Measurements from ENCODE around the gene CDC40. TPM values are rescaled to one million over a fixed set of nuclear protein-coding genes. Genes with fewer than 3 reads are reported as not detected.
A peak's percentile ranks its signal among the peaks of the same experiment; 100 is the strongest.
"Not testable (repeated sequence)": the region's sequence is repeated elsewhere in the genome, so short reads cannot be mapped to it uniquely, and the experiment has no call there.

Gene CDC40
- total RNA-seq, 1 experiment from 2014 or later, result 25.7 TPM

DNA sequence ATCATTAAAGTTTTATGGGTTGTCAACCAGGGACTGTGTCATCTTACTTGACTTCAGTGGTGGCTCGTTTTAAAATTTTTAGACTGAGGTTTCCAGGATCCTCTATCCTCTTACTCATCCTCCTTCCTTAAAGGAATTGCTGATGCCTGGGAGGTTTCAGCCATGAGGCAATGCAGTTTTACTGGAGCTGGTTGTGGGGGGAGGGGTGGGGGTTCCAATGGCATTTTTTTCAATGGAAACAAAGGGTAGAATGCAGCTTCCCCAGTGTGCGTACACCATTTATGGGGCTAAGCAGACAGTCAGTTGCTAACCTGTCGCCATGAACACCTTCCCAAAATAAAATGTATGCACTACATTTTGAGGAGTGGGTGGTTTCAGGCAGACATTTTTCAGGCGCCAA is 89.9 kb downstream of the CDC40 start:
- peak overlapping the region; percentile 87 for H3K27ac Mint-ChIP-seq
- CTCF ChIA-PET, result interaction anchor here (1.0 kb wide), 1 partner anchor 72 kb away, joined by 3 read pairs; no protein-coding TSS in a partner anchor
- TF ChIP-seq, protein P1, sequence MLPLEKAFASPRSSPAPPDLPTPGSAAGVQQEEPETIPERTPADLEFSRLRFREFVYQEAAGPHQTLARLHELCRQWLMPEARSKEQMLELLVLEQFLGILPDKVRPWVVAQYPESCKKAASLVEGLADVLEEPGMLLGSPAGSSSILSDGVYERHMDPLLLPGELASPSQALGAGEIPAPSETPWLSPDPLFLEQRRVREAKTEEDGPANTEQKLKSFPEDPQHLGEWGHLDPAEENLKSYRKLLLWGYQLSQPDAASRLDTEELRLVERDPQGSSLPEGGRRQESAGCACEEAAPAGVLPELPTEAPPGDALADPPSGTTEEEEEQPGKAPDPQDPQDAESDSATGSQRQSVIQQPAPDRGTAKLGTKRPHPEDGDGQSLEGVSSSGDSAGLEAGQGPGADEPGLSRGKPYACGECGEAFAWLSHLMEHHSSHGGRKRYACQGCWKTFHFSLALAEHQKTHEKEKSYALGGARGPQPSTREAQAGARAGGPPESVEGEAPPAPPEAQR (CRISPR knock-in tag; IDR thresholded peaks at IDR 0.05), result 0 out of 2 replicates have a peak, but pooled peaks have one; percentile 10
- no peak for TF ChIP-seq FOXK1 (CRISPR knock-in tag; IDR thresholded peaks at IDR 0.05)
- DNase-seq (ENCODE audit: low spot score), result peak; percentile 33
- H3K36me3 Mint-ChIP-seq, result no peaks in the 10 kb centered on the region; the same call in 1 of the 2 replicates
- peak overlapping the region; percentile 35 for H3K4me3 Mint-ChIP-seq
- H3K27me3 Mint-ChIP-seq (ENCODE audit: low read depth), result no peaks in the 10 kb centered on the region
- H3K9me3 Mint-ChIP-seq, result peaks cover 19% of the 10 kb centered on the region
- H3K4me1 Mint-ChIP-seq, result peaks cover 26% of the 10 kb centered on the region
- POLR2A ChIA-PET, result interaction anchor here (0.8 to 0.9 kb wide), 2 partner anchors 13 to 243 kb away, joined by 3 to 4 read pairs; no protein-coding TSS in a partner anchor
- ATAC-seq, result peak; percentile 77

DNA sequence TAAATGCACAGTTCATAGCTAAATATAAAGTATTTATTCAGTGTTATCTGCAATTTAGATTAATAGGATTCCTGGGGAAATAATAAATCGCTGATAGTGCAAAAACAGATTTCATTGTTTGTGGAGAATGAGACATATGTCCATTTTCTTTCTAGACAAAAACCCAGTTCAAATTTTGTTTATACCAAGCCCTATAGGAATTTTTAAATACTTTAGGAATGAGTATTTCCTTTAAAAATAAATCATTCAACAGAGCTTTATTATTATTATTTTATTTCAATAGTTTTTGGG is 91.5 kb downstream of the CDC40 start:
- POLR2A ChIA-PET, result no interaction called here
- Mint-ChIP-seq H3K27ac (no peak overlapping the region), H3K36me3 (no peaks in the 10 kb centered on the region; the same call in 1 of the 2 replicates), H3K4me3 (no peak overlapping the region), H3K27me3 (ENCODE audit: low read depth) (no peaks in the 10 kb centered on the region), H3K9me3 (peaks cover 20% of the 10 kb centered on the region), H3K4me1 (peaks cover 33% of the 10 kb centered on the region)
- DNase-seq (ENCODE audit: low spot score), result no peak
- no peak for ATAC-seq
- TF ChIP-seq JUN (CRISPR knock-in tag; IDR thresholded peaks at IDR 0.05) (no peak), FOXJ3 (CRISPR knock-in tag; IDR thresholded peaks at IDR 0.05; ENCODE audit: borderline replicate concordance) (no peak), NFATC4 (CRISPR knock-in tag; IDR thresholded peaks at IDR 0.05) (no peak), OVOL2 (CRISPR knock-in tag; IDR thresholded peaks at IDR 0.05; ENCODE audit: borderline replicate concordance) (no peak), ATF1 (CRISPR knock-in tag; IDR thresholded peaks at IDR 0.05) (no peak), TP53 (CRISPR knock-in tag; IDR thresholded peaks at IDR 0.05) (no peak)
- CTCF ChIA-PET, result no interaction called here

DNA sequence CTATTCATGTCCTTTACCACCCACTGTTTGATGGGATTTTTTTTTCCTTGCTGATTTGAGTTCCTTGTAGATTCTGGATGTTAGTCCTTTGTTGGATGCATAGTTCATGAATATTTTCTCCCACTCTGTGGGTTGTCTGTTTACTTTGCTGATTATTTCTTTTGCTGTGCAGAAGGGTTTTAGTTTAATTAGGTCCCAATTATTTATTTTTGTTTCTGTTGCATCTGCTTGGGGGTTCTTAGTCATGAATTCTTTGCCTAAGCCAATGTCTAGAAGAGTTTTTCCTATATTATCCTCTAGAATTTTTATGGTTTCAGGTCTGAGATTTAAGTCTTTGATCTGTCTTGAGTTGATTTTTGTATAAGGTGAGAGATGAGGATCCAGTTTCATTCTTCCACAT is 92.6 kb downstream of the CDC40 start:
- H3K9me3 Mint-ChIP-seq, result peaks cover 16% of the 10 kb centered on the region
- H3K4me1 Mint-ChIP-seq, result peaks cover 36% of the 10 kb centered on the region
- H3K4me3 Mint-ChIP-seq; H3K27me3 Mint-ChIP-seq (ENCODE audit: low read depth); POLR2A ChIA-PET; DNase-seq (ENCODE audit: low spot score); ATAC-seq; H3K36me3 Mint-ChIP-seq; CTCF ChIA-PET; H3K27ac Mint-ChIP-seq: not testable (repeated sequence)

DNA sequence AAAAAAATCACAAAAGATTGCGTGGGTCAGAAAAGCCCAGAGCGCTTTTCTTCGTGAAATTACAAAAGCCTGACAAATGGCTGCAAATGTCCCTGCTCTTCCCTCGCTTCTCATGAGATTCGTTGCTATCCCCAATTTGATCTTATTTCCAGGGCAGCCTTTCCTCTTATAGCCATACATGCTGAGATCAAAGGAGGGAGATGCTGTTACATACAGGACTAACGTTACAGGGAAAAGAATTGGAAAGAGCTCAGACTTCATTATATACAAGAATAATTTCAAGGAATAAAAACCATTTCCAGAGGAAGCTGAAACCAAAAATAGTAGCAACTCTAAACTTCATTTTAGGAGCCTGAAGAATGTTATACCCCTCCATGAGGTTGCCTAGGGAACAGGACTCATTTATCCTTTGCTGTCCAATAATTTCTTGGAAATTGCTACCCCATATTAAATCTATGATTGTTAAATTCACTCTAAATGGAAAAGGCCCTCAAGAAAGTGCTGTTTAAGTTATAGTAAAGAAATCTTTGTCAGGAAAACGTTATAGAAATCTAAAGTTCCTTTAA is 97.0 kb downstream of the CDC40 start:
- TF ChIP-seq ZNF416 (CRISPR knock-in tag; IDR thresholded peaks at IDR 0.05), result no peak
- TF ChIP-seq ZNF423 (CRISPR knock-in tag; IDR thresholded peaks at IDR 0.05), result no peak
- TF ChIP-seq TEAD4 (CRISPR knock-in tag; IDR thresholded peaks at IDR 0.05), result no peak
- no peak for TF ChIP-seq ZNF219 (CRISPR knock-in tag; IDR thresholded peaks at IDR 0.05; ENCODE audit: borderline replicate concordance)
- TF ChIP-seq, protein P2, sequence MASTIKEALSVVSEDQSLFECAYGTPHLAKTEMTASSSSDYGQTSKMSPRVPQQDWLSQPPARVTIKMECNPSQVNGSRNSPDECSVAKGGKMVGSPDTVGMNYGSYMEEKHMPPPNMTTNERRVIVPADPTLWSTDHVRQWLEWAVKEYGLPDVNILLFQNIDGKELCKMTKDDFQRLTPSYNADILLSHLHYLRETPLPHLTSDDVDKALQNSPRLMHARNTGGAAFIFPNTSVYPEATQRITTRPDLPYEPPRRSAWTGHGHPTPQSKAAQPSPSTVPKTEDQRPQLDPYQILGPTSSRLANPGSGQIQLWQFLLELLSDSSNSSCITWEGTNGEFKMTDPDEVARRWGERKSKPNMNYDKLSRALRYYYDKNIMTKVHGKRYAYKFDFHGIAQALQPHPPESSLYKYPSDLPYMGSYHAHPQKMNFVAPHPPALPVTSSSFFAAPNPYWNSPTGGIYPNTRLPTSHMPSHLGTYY (CRISPR knock-in tag; IDR thresholded peaks at IDR 0.05), result no peak
- no peak for TF ChIP-seq SOX15 (CRISPR knock-in tag; IDR thresholded peaks at IDR 0.05)
- no peak for TF ChIP-seq ZNF138 (CRISPR knock-in tag; conservative IDR thresholded peaks at IDR 0.05)
- TF ChIP-seq, protein P3, sequence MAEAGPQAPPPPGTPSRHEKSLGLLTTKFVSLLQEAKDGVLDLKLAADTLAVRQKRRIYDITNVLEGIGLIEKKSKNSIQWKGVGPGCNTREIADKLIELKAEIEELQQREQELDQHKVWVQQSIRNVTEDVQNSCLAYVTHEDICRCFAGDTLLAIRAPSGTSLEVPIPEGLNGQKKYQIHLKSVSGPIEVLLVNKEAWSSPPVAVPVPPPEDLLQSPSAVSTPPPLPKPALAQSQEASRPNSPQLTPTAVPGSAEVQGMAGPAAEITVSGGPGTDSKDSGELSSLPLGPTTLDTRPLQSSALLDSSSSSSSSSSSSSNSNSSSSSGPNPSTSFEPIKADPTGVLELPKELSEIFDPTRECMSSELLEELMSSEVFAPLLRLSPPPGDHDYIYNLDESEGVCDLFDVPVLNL (CRISPR knock-in tag; IDR thresholded peaks at IDR 0.05; ENCODE audit: borderline replicate concordance, low read depth), result no peak
- TF ChIP-seq TEAD1 (CRISPR knock-in tag; IDR thresholded peaks at IDR 0.05), result no peak
- TF ChIP-seq, protein P4, sequence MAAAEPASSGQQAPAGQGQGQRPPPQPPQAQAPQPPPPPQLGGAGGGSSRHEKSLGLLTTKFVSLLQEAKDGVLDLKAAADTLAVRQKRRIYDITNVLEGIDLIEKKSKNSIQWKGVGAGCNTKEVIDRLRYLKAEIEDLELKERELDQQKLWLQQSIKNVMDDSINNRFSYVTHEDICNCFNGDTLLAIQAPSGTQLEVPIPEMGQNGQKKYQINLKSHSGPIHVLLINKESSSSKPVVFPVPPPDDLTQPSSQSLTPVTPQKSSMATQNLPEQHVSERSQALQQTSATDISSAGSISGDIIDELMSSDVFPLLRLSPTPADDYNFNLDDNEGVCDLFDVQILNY (CRISPR knock-in tag; IDR thresholded peaks at IDR 0.05), result no peak
- TF ChIP-seq SP1 (CRISPR knock-in tag; conservative IDR thresholded peaks at IDR 0.05), result no peak
- TF ChIP-seq, protein P1 (CRISPR knock-in tag; IDR thresholded peaks at IDR 0.05), result no peak
- TF ChIP-seq FOXP1 (CRISPR knock-in tag; IDR thresholded peaks at IDR 0.05; ENCODE audit: borderline replicate concordance), result no peak
- no peak for TF ChIP-seq GTF2I (CRISPR knock-in tag; conservative IDR thresholded peaks at IDR 0.05)
- POLR2A ChIA-PET, result no interaction called here
- H3K9me3 Mint-ChIP-seq, result peaks cover 19% of the 10 kb centered on the region
- no peak overlapping the region for H3K4me3 Mint-ChIP-seq
- peaks cover 3% of the 10 kb centered on the region; the same call in 1 of the 2 replicates for H3K36me3 Mint-ChIP-seq
- no peaks in the 10 kb centered on the region for H3K27me3 Mint-ChIP-seq (ENCODE audit: low read depth)
- no peak overlapping the region for H3K27ac Mint-ChIP-seq
- CTCF ChIA-PET, result no interaction called here
- DNase-seq (ENCODE audit: low spot score) (no peak), ATAC-seq (no peak)
- peaks cover 21% of the 10 kb centered on the region for H3K4me1 Mint-ChIP-seq
